IMR-90 (cell line): ENCODE measurements around the gene ACOX2. TPM values are rescaled to one million over a fixed set of nuclear protein-coding genes. Genes with fewer than 3 reads are reported as not detected.

Source experiments
- ATAC-seq: fragments of 200-7000 bp; cut with Tn5 transposase; 2 replicates; pipeline ENCODE4 v1.9.1; 2020; ENCODE audit warnings: low read depth, mild to moderate bottlenecking, moderate library complexity
- BruUV-seq: library from RNA; stranded (reverse); fragments of 400-500 nt; replicated peaks from 2 replicates; lab custom pipeline; 2021; lab: Mats Ljungman, UMichigan
- CTCF ChIA-PET: fragments of 300-600 bp; formaldehyde crosslinking; extraction: SDS; loops from one replicate; lab custom pipeline; 2021; ENCODE audit warnings: antibody characterized with exemption; lab: Yijun Ruan, JAX
- POLR2A ChIA-PET: fragments of 300-600 bp; sonication (Branson Sonifier 250); formaldehyde crosslinking; loops from one replicate; lab custom pipeline; 2022; ENCODE audit warnings: antibody characterized with exemption; ENCODE audit not compliant: unreplicated experiment; lab: Charles Lee
- DNase-seq: peaks from one replicate; pipeline ENCODE4 v3.0.0; 2013
- H2AFZ ChIP-seq: replicated peaks from 2 replicates; pipeline ENCODE3; 2013; ENCODE audit warnings: low read length, mild to moderate bottlenecking; ENCODE audit not compliant: poor library complexity
- H2AK5ac ChIP-seq: 2 replicates; pipeline ENCODE4 v1.6.1; 2013; ENCODE audit warnings: low read depth, low read length, inconsistent platforms
- H2AK9ac ChIP-seq: replicated peaks from 2 replicates; pipeline ENCODE3; 2013; ENCODE audit warnings: mild to moderate bottlenecking, low read depth, low read length, moderate library complexity; ENCODE audit not compliant: poor library complexity
- H2BK120ac ChIP-seq: 2 replicates; pipeline ENCODE4 v1.6.1; 2013; ENCODE audit warnings: low read depth, low read length, inconsistent platforms
- H2BK15ac ChIP-seq: 3 replicates; pipeline ENCODE4 v1.6.1; 2013; ENCODE audit warnings: low read depth, low read length, inconsistent platforms
- H2BK20ac ChIP-seq: 2 replicates; pipeline ENCODE4 v1.6.1; 2013; ENCODE audit warnings: low read depth, mild to moderate bottlenecking, inconsistent platforms, low read length, moderate library complexity
- H2BK5ac ChIP-seq: 2 replicates; pipeline ENCODE4 v1.6.1; 2013; ENCODE audit warnings: mild to moderate bottlenecking, low read depth, low read length, inconsistent platforms; ENCODE audit not compliant: poor library complexity, severe bottlenecking
- H3K14ac ChIP-seq: replicated peaks from 2 replicates; pipeline ENCODE4 v1.6.1; 2013; ENCODE audit warnings: low read depth, low read length, inconsistent platforms
- H3K18ac ChIP-seq: 2 replicates; pipeline ENCODE4 v1.6.1; 2013; ENCODE audit warnings: low read depth, low read length, control low read depth
- H3K23ac ChIP-seq: 2 replicates; pipeline ENCODE4 v1.6.1; 2013; ENCODE audit warnings: low read depth, low read length, inconsistent platforms
- H3K27ac ChIP-seq: 2 replicates; pipeline ENCODE4 v1.5.1; 2013; ENCODE audit warnings: mild to moderate bottlenecking, control low read depth, low read length; ENCODE audit not compliant: insufficient read depth
- H3K27me3 ChIP-seq: 2 replicates; pipeline ENCODE4 v1.6.1; 2013; ENCODE audit warnings: low read length; ENCODE audit not compliant: control insufficient read depth, insufficient read depth
- H3K36me3 ChIP-seq: 2 replicates; pipeline ENCODE4 v1.6.1; 2013; ENCODE audit warnings: low read length, mixed read lengths; ENCODE audit not compliant: control insufficient read depth, insufficient read depth
- H3K4ac ChIP-seq: 2 replicates; pipeline ENCODE4 v1.6.1; 2013; ENCODE audit warnings: low read depth, low read length, inconsistent platforms
- H3K4me1 ChIP-seq: 2 replicates; pipeline ENCODE4 v1.6.1; 2013; ENCODE audit warnings: low read length, mixed read lengths; ENCODE audit not compliant: control insufficient read depth, insufficient read depth
- H3K4me2 ChIP-seq: 2 replicates; pipeline ENCODE4 v1.6.1; 2013; ENCODE audit warnings: low read depth, mild to moderate bottlenecking, control low read depth, low read length, moderate library complexity
- H3K4me3 ChIP-seq: 2 replicates; pipeline ENCODE4 v1.5.1; 2013; ENCODE audit warnings: low read depth, mild to moderate bottlenecking, control low read depth, low read length, moderate library complexity; ENCODE audit not compliant: insufficient read depth
- H3K56ac ChIP-seq: 2 replicates; pipeline ENCODE4 v1.6.1; 2013; ENCODE audit warnings: low read length, inconsistent platforms; ENCODE audit not compliant: insufficient read depth; ENCODE audit errors: extremely low read depth
- H3K79me1 ChIP-seq, 2 experiments: 2 replicates each; pipeline ENCODE4 v1.6.1; 2013; ENCODE audit warnings: low read length in 2 of 2, inconsistent platforms in 1 of 2, low read depth in 1 of 2
- H3K9ac ChIP-seq: 2 replicates; pipeline ENCODE4 v1.6.1; 2013; ENCODE audit warnings: low read depth, low read length, control low read depth
- H3K9me1 ChIP-seq: 2 replicates; pipeline ENCODE4 v1.6.1; 2013; ENCODE audit warnings: low read length, inconsistent platforms; ENCODE audit not compliant: insufficient read depth
- H3K9me3 ChIP-seq: 2 replicates; pipeline ENCODE4 v1.6.1; 2013; ENCODE audit warnings: low read length; ENCODE audit not compliant: control insufficient read depth, insufficient read depth
- H4K20me1 ChIP-seq: 2 replicates; pipeline ENCODE4 v1.6.1; 2013; ENCODE audit warnings: low read length, inconsistent platforms; ENCODE audit not compliant: insufficient read depth
- H4K5ac ChIP-seq: 2 replicates; pipeline ENCODE4 v1.6.1; 2013; ENCODE audit warnings: mild to moderate bottlenecking, low read depth, low read length, control low read depth
- H4K8ac ChIP-seq, 2 experiments: 2 replicates each; pipeline ENCODE4 v1.6.1; 2013; ENCODE audit warnings: low read depth in 2 of 2, low read length in 2 of 2, control low read depth in 1 of 2, inconsistent platforms in 1 of 2
- H4K91ac ChIP-seq: 2 replicates; pipeline ENCODE4 v1.6.1; 2013; ENCODE audit warnings: low read depth, low read length, inconsistent platforms; ENCODE audit not compliant: insufficient read depth
- CEBPB ChIP-seq: IDR thresholded peaks from 2 replicates; pipeline ENCODE4 v1.6.1; 2012; ENCODE audit warnings: low read depth, low read length, improper control_type of control experiment
- CHD1 ChIP-seq: IDR thresholded peaks from 2 replicates; pipeline ENCODE4 v1.6.1; 2012; ENCODE audit warnings: low read depth, low read length, improper control_type of control experiment
- FOS ChIP-seq: fragments of 150-350 bp; IDR thresholded peaks from 2 replicates; pipeline ENCODE4 v1.6.1; 2016; ENCODE audit warnings: low read depth, low read length
- MAFK ChIP-seq: IDR thresholded peaks from 2 replicates; pipeline ENCODE4 v1.6.1; 2012; ENCODE audit warnings: low read depth, low read length, improper control_type of control experiment
- MAZ ChIP-seq: IDR thresholded peaks from 2 replicates; pipeline ENCODE4 v1.6.1; 2012; ENCODE audit warnings: low read depth, mild to moderate bottlenecking, low read length, improper control_type of control experiment, moderate library complexity, borderline replicate concordance
- MXI1 ChIP-seq: IDR thresholded peaks from 2 replicates; pipeline ENCODE4 v1.6.1; 2012; ENCODE audit warnings: low read depth, mild to moderate bottlenecking, low read length, moderate library complexity, borderline replicate concordance
- POLR2A ChIP-seq: IDR thresholded peaks from 2 replicates; pipeline ENCODE4 v1.6.1; 2012; ENCODE audit warnings: mild to moderate bottlenecking, low read depth, low read length
- RAD21 ChIP-seq: IDR thresholded peaks from 2 replicates; pipeline ENCODE4 v1.6.1; 2012; ENCODE audit warnings: low read length, improper control_type of control experiment
- RCOR1 ChIP-seq: IDR thresholded peaks from 2 replicates; pipeline ENCODE4 v1.6.1; 2012; ENCODE audit warnings: mild to moderate bottlenecking, low read length, improper control_type of control experiment; ENCODE audit not compliant: insufficient replicate concordance
- RFX5 ChIP-seq: IDR thresholded peaks from 2 replicates; pipeline ENCODE4 v1.8.0; 2012; ENCODE audit warnings: low read depth, mild to moderate bottlenecking, low read length, moderate library complexity
- SMC3 ChIP-seq: fragments of 150-350 bp; IDR thresholded peaks from 2 replicates; pipeline ENCODE4 v1.6.1; 2016; ENCODE audit warnings: low read depth, mild to moderate bottlenecking, antibody characterized with exemption, low read length, moderate library complexity
- WGBS, 2 experiments: methylation state at CpG; one replicate each; pipeline versions ENCODE4 v1.1.5 to v1.1.7; 2013; ENCODE audit warnings: missing lambda C conversion rate in 2 of 2; ENCODE audit not compliant: insufficient read length in 1 of 2; ENCODE audit errors: extremely low coverage in 2 of 2; 5-methylcytosine and 5-hydroxymethylcytosine counted together
- dilution Hi-C: fragments of 300-500 bp; cut with HindIII; formaldehyde crosslinking; loops from one replicate; pipeline ENCODE4 v1.14.3; 2018; ENCODE audit warnings: low sequenced_read_pairs; ENCODE audit not compliant: unreplicated experiment
- in situ Hi-C: fragments of 300-500 bp; cut with MboI; formaldehyde crosslinking; loops from 3 replicates; pipeline ENCODE4 v1.14.3; 2019; ENCODE audit warnings: low sequenced_read_pairs, inconsistent platforms, mixed read lengths
- intact Hi-C: fragments of 100-400 bp; cut with micrococcal nuclease; formaldehyde crosslinking; loops from 2 replicates; pipeline ENCODE4 v1.10.0; 2022
- polyA plus RNA-seq, 3 experiments: library from polyadenylated mRNA; depleted of rRNA; stranded (reverse); fragments of >200 nt; gene quantifications; 2 replicates each; pipeline ENCODE4 v1.2.3, GENCODE V29; 2012; ENCODE audit warnings: low replicate concordance in 1 of 3
- total RNA-seq: library from RNA; depleted of rRNA; stranded (reverse); fragments of >200 nt; gene quantifications from 2 replicates; pipeline ENCODE4 v1.2.3, GENCODE V29; 2012
- TF ChIP-seq, protein P1 (sequence below): fragments of 150-350 bp; IDR thresholded peaks from 2 replicates; pipeline ENCODE4 v1.6.1; 2016; ENCODE audit warnings: low read depth, mild to moderate bottlenecking, low read length, moderate library complexity, borderline replicate concordance
- TF ChIP-seq, protein P2 (sequence below): fragments of 150-350 bp; IDR thresholded peaks from 2 replicates; pipeline ENCODE4 v1.6.1; 2017; ENCODE audit warnings: mild to moderate bottlenecking, antibody characterized with exemption, low read length, low read depth
- TF ChIP-seq, protein P3 (sequence below): conservative IDR thresholded peaks from 2 replicates; pipeline ENCODE4 v1.5.1; 2012; ENCODE audit warnings: mild to moderate bottlenecking, low read depth, low read length, improper control_type of control experiment

The ACOX2 gene
- total and polyA plus RNA-seq, 2 of the 4 experiments (the other 2 are of a cell fraction): 15.6 to 32.9 TPM

DNA sequence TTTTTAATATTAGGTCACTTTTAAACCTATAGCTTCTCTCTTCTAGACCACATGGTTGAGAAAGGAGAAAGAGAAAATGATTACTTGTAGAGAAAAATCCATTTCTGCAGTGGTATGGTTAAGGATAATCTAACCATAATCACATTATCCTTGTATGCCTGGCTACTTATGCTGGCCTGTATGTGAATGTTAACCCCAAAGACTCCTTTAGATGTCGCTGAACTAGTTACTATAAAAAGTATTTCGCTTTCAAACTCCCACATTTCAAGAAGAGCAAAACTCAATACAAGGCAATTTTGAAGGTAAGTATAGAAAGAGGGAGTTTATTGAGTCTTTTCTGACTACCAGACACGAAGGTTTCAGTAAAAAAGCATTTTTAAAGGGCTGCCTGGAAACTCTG lies 42.9 kb downstream of the ACOX2 start:
- Histone ChIP-seq H3K23ac (peak overlapping the region; percentile 49; the same call in 1 of the 2 replicates), H3K4me1 (peaks cover 8% of the 10 kb centered on the region; the same call in 1 of the 2 replicates), H3K56ac (no peak overlapping the region), H3K27ac (no peak overlapping the region), H3K4me3 (no peak overlapping the region), H2AK9ac (no peak overlapping the region), H3K18ac (no peak overlapping the region), H4K5ac (no peak overlapping the region), H3K4ac (no peak overlapping the region), H4K20me1 (peaks cover 15% of the 10 kb centered on the region; the same call in 1 of the 2 replicates), H2BK15ac (no peak overlapping the region), H3K14ac (no peak overlapping the region), H2AK5ac (no peak overlapping the region), H2BK20ac (no peak overlapping the region), H3K27me3 (no peaks in the 10 kb centered on the region), H3K9me3 (no peaks in the 10 kb centered on the region), H2BK5ac (no peak overlapping the region), H4K91ac (no peak overlapping the region), H2BK120ac (no peak overlapping the region), H3K4me2 (no peak overlapping the region), H3K36me3 (no peaks in the 10 kb centered on the region), H3K9ac (no peak overlapping the region), H3K79me1 (peaks cover 22 to 49% of the 10 kb centered on the region in 2 experiments), H3K9me1 (peaks cover 7% of the 10 kb centered on the region; the same call in 1 of the 2 replicates), H4K8ac (no peak overlapping the region), H2AFZ (no peak overlapping the region)
- CTCF ChIA-PET: no interaction called here
- BruUV-seq: TSS peak; percentile 15
- ATAC-seq (no peak), DNase-seq (no peak)
- POLR2A ChIA-PET: no interaction called here
- dilution Hi-C loops: no loop called here
- TF ChIP-seq RAD21 (no peak), SMC3 (no peak), FOS (no peak), MXI1 (no peak), POLR2A (no peak), MAFK (no peak), CHD1 (no peak), RFX5 (no peak), CEBPB (no peak), MAZ (no peak), RCOR1 (no peak)
- TF ChIP-seq, protein P1, sequence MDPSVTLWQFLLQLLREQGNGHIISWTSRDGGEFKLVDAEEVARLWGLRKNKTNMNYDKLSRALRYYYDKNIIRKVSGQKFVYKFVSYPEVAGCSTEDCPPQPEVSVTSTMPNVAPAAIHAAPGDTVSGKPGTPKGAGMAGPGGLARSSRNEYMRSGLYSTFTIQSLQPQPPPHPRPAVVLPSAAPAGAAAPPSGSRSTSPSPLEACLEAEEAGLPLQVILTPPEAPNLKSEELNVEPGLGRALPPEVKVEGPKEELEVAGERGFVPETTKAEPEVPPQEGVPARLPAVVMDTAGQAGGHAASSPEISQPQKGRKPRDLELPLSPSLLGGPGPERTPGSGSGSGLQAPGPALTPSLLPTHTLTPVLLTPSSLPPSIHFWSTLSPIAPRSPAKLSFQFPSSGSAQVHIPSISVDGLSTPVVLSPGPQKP: no peak
- TF ChIP-seq, protein P2, sequence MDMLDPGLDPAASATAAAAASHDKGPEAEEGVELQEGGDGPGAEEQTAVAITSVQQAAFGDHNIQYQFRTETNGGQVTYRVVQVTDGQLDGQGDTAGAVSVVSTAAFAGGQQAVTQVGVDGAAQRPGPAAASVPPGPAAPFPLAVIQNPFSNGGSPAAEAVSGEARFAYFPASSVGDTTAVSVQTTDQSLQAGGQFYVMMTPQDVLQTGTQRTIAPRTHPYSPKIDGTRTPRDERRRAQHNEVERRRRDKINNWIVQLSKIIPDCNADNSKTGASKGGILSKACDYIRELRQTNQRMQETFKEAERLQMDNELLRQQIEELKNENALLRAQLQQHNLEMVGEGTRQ: no peak
- TF ChIP-seq, protein P3, sequence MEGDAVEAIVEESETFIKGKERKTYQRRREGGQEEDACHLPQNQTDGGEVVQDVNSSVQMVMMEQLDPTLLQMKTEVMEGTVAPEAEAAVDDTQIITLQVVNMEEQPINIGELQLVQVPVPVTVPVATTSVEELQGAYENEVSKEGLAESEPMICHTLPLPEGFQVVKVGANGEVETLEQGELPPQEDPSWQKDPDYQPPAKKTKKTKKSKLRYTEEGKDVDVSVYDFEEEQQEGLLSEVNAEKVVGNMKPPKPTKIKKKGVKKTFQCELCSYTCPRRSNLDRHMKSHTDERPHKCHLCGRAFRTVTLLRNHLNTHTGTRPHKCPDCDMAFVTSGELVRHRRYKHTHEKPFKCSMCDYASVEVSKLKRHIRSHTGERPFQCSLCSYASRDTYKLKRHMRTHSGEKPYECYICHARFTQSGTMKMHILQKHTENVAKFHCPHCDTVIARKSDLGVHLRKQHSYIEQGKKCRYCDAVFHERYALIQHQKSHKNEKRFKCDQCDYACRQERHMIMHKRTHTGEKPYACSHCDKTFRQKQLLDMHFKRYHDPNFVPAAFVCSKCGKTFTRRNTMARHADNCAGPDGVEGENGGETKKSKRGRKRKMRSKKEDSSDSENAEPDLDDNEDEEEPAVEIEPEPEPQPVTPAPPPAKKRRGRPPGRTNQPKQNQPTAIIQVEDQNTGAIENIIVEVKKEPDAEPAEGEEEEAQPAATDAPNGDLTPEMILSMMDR: no peak
- WGBS, 2 experiments: no CpG with 5 or more reads among the region's 3 CpGs
- intact Hi-C loops: loop anchor here (5.0 kb wide), 1 partner anchor 38 kb away; no protein-coding TSS in a partner anchor
- in situ Hi-C loops: loop anchor here (10.0 kb wide), 1 partner anchor 169 kb away; no protein-coding TSS in a partner anchor
